Measurements from ENCODE around the gene NCAM1.

Gene NCAM1

GRCh38 chr11:113242767-113243397, 281.7 kb downstream of the NCAM1 start:
- Histone ChIP-seq H4K20me1 (ENCODE audit: insufficient read depth, low read length) (no peaks in the 10 kb centered on the region), H2AFZ (ENCODE audit: low read depth, low read length) (no peak overlapping the region), H3K4me2 (ENCODE audit: low read length) (no peak overlapping the region), H3K79me2 (ENCODE audit: low read length) (no peaks in the 10 kb centered on the region), H3K9ac (ENCODE audit: low read length) (no peak overlapping the region), H3K4me3 (ENCODE audit: low read length) (no peak overlapping the region), H3K27me3 (ENCODE audit: low read depth, low read length) (peaks cover 25% of the 10 kb centered on the region), H3K4me1 (ENCODE audit: low read length) (no peaks in the 10 kb centered on the region), H3K9me3 (ENCODE audit: insufficient read depth, low read length) (no peaks in the 10 kb centered on the region), H3K27ac (ENCODE audit: low read length) (no peak overlapping the region), H3K36me3 (replicated peaks; ENCODE audit: low read depth, low read length) (no peaks in the 10 kb centered on the region)
- no peak for TF ChIP-seq EZH2phosphoT487 (IDR thresholded peaks at IDR 0.05; ENCODE audit: low read depth)
- TF ChIP-seq, protein P1, sequence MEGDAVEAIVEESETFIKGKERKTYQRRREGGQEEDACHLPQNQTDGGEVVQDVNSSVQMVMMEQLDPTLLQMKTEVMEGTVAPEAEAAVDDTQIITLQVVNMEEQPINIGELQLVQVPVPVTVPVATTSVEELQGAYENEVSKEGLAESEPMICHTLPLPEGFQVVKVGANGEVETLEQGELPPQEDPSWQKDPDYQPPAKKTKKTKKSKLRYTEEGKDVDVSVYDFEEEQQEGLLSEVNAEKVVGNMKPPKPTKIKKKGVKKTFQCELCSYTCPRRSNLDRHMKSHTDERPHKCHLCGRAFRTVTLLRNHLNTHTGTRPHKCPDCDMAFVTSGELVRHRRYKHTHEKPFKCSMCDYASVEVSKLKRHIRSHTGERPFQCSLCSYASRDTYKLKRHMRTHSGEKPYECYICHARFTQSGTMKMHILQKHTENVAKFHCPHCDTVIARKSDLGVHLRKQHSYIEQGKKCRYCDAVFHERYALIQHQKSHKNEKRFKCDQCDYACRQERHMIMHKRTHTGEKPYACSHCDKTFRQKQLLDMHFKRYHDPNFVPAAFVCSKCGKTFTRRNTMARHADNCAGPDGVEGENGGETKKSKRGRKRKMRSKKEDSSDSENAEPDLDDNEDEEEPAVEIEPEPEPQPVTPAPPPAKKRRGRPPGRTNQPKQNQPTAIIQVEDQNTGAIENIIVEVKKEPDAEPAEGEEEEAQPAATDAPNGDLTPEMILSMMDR (IDR thresholded peaks at IDR 0.05; ENCODE audit: low read depth, low read length) = no peak

DNA sequence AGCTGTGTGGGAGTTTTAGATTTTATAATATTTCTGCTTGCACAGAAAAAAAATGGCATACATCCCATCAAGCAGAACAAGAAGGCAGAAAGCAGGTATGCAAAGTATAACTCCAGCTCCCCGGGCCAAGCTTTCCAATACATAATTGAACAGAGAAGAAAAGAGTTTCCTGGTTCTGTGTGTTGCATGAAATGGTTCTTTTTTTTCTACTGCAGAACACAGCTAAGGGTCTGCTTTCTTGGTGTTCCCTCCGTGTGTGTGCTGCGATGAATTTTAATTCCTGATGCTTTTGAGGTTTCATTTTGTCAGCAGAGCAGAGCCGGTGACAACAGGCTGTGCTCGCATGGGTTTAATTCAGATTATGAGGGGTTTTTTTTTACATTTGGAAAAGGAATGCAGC, 282.5 kb downstream of the NCAM1 start:
- no peak overlapping the region for H3K4me2 ChIP-seq (ENCODE audit: low read length)
- H3K4me1 ChIP-seq (ENCODE audit: low read length) = no peaks in the 10 kb centered on the region
- no peak overlapping the region for H2AFZ ChIP-seq (ENCODE audit: low read depth, low read length)
- H3K36me3 ChIP-seq (replicated peaks; ENCODE audit: low read depth, low read length) = no peaks in the 10 kb centered on the region
- no peak for TF ChIP-seq EZH2phosphoT487 (IDR thresholded peaks at IDR 0.05; ENCODE audit: low read depth)
- H4K20me1 ChIP-seq (ENCODE audit: insufficient read depth, low read length) = no peaks in the 10 kb centered on the region
- H3K79me2 ChIP-seq (ENCODE audit: low read length) = no peaks in the 10 kb centered on the region
- no peak overlapping the region for H3K27ac ChIP-seq (ENCODE audit: low read length)
- H3K9ac ChIP-seq (ENCODE audit: low read length) = no peak overlapping the region
- no peaks in the 10 kb centered on the region for H3K9me3 ChIP-seq (ENCODE audit: insufficient read depth, low read length)
- H3K27me3 ChIP-seq (ENCODE audit: low read depth, low read length) = peaks cover 21% of the 10 kb centered on the region
- H3K4me3 ChIP-seq (ENCODE audit: low read length) = no peak overlapping the region

- no peak overlapping the region for H2AFZ ChIP-seq (ENCODE audit: low read depth, low read length)
These were observed 284.0 kb downstream of the NCAM1 start for GRCh38 chr11:113245216-113245615.

DNA sequence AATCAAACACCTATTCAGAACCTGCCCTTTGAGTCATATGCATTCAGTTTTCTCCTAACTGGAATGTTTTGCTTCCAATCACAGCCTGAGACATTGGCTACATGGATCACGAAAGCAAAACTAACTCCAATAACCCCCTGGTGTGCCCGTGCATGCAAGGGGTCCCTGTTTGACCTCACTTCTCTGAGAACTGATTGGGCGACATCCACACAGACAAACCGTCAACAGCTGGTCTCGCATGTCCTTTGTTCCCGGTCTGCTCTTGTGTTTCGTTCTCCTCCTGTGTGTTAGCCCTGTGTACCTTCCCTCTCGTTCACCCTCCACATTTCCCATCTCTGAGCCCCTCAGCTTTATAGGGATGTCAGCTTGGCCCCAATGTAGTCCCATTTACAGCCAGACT, 286.0 kb downstream of the NCAM1 start:
- no peak overlapping the region for H3K4me3 ChIP-seq (ENCODE audit: low read length)

More at GRCh38 chr11:113245216-113245615, 284.0 kb downstream of the NCAM1 start:
- TF ChIP-seq, protein P1 (IDR thresholded peaks at IDR 0.05; ENCODE audit: low read depth, low read length) = no peak
- no peak for TF ChIP-seq EZH2phosphoT487 (IDR thresholded peaks at IDR 0.05; ENCODE audit: low read depth)
- Histone ChIP-seq H4K20me1 (ENCODE audit: insufficient read depth, low read length) (no peaks in the 10 kb centered on the region), H3K4me1 (ENCODE audit: low read length) (no peaks in the 10 kb centered on the region), H3K27ac (ENCODE audit: low read length) (no peak overlapping the region), H3K9ac (ENCODE audit: low read length) (no peak overlapping the region), H3K9me3 (ENCODE audit: insufficient read depth, low read length) (no peaks in the 10 kb centered on the region), H3K4me2 (ENCODE audit: low read length) (no peak overlapping the region), H3K4me3 (ENCODE audit: low read length) (no peak overlapping the region), H3K79me2 (ENCODE audit: low read length) (no peaks in the 10 kb centered on the region), H3K27me3 (ENCODE audit: low read depth, low read length) (peaks cover 14% of the 10 kb centered on the region), H3K36me3 (replicated peaks; ENCODE audit: low read depth, low read length) (no peaks in the 10 kb centered on the region)

More for the DNA sequence above, 286.0 kb downstream of the NCAM1 start:
- no peak overlapping the region for H3K4me2 ChIP-seq (ENCODE audit: low read length)
- no peaks in the 10 kb centered on the region for H3K9me3 ChIP-seq (ENCODE audit: insufficient read depth, low read length)
- H2AFZ ChIP-seq (ENCODE audit: low read depth, low read length) = no peak overlapping the region
- H3K27me3 ChIP-seq (ENCODE audit: low read depth, low read length) = peaks cover 14% of the 10 kb centered on the region
- H4K20me1 ChIP-seq (ENCODE audit: insufficient read depth, low read length) = no peaks in the 10 kb centered on the region
- TF ChIP-seq, protein P1 (IDR thresholded peaks at IDR 0.05; ENCODE audit: low read depth, low read length) = no peak
- TF ChIP-seq EZH2phosphoT487 (IDR thresholded peaks at IDR 0.05; ENCODE audit: low read depth) = no peak
- no peak overlapping the region for H3K27ac ChIP-seq (ENCODE audit: low read length)
- no peaks in the 10 kb centered on the region for H3K36me3 ChIP-seq (replicated peaks; ENCODE audit: low read depth, low read length)
- H3K79me2 ChIP-seq (ENCODE audit: low read length) = no peaks in the 10 kb centered on the region
- H3K9ac ChIP-seq (ENCODE audit: low read length) = no peak overlapping the region
- no peaks in the 10 kb centered on the region for H3K4me1 ChIP-seq (ENCODE audit: low read length)
